Kidney epithelial cell (primary cell): ENCODE results near the gene ANKRD18B. TPM values are rescaled to one million over a fixed set of nuclear protein-coding genes. Genes with fewer than 3 reads are reported as not detected.
"Not testable (repeated sequence)": the region's sequence is repeated elsewhere in the genome, so short reads cannot be mapped to it uniquely, and the experiment has no call there.

ENCODE experiments used
- DNase-seq: peaks from one replicate; pipeline ENCODE4 v3.0.0-alpha.2; 2010; ENCODE audit warnings: low read depth
- H3K27me3 ChIP-seq: 2 replicates; pipeline ENCODE4 v1.6.0; 2011; ENCODE audit warnings: low read length; ENCODE audit not compliant: control insufficient read depth, insufficient read depth
- H3K36me3 ChIP-seq: 2 replicates; pipeline ENCODE4 v1.5.1; 2011; ENCODE audit warnings: low read length; ENCODE audit not compliant: control insufficient read depth, insufficient read depth
- H3K4me3 ChIP-seq: 2 replicates; pipeline ENCODE4 v1.5.1; 2011; ENCODE audit warnings: low read depth, mild to moderate bottlenecking, control low read depth, low read length
- total RNA-seq: library from RNA; depleted of rRNA; stranded (reverse); fragments of >200 nt; gene quantifications from 2 replicates; pipeline ENCODE4 v1.2.3, GENCODE V29; 2015

ANKRD18B gene
- total RNA-seq, 1 donor from 2014 or later: 3.8 TPM

DNA sequence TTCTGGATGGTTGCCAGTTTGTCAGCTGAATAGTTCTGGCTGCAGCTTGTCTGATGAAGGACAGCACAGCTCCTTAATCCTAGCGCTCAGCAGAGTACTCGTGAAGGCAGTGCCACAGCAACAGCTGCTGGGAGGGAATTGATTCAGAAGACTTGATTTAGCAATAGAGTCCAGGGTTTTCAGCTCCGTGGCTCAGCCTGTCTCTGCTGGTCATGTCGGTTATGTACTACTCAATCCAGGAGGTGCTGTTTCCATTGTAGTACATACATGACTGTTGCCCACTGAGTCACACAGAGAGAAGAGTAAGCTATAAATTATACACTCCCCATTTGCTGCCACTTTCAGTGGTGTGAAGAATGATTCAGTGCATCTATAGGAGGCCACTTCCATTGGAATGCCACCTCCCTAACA lies 28.3 kb downstream of the ANKRD18B start:
- H3K27me3 ChIP-seq, H3K36me3 ChIP-seq, DNase-seq, H3K4me3 ChIP-seq: not testable (repeated sequence)

DNA sequence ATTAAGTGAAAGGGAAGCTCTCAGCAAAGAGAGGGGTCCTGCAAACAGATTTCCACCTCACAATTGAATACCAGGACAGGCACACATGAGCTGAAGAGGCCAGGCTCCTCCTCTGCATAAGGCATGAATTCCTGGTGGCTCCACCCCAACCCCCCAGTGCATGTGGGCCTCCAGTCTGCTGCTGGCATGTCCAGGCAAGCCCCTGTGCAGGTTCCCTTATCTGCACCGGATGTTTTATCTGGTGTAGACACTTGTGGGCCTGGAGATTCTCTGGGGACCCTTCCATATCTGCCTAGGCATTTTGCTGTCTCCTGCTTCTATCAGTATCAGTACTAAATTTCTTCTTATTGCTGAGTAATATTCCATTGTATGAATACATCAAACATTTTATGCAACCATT lies 36.2 kb downstream of the ANKRD18B start:
- not testable (repeated sequence) for H3K36me3 ChIP-seq, H3K4me3 ChIP-seq, H3K27me3 ChIP-seq, DNase-seq

DNA sequence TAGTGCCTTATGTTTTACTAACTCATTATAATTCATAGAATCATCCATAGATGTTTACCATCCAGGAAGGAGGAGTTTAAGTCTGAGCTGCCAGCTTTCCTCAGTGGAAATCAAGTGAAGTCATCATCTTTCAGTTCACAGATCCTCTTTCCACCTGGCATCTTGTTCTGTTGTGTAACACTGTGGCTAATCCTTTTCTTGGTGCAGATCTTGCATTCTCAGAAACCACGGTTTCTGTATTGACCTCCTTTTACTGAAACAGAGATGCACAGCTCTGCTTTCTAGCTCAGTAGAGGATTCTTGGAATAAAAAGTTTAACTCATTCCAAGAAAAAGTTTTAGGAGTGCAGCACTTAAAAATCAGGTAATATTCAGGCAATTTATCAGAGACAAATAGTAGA lies 38.1 kb downstream of the ANKRD18B start:
- not testable (repeated sequence) for H3K4me3 ChIP-seq, DNase-seq, H3K27me3 ChIP-seq, H3K36me3 ChIP-seq

DNA sequence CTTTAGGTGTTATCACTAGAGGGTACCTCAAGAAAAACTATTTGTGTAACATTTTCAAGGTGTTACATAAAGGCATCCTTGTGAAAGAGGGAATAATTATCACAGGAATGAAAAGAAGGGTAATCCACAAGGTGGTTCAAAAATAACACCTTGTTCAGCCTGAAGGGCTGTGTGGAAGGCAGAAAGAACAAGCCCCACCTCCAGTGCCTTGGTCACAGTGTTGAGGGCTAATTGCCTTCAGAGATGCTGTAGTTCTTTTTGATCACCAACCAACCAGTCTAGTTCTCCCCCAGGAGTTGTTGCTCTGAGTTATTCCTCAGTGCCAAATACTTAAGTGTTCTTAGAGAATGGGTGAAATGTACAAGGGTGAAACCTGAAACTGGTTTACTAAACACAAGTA lies 43.7 kb downstream of the ANKRD18B start:
- H3K36me3 ChIP-seq, DNase-seq, H3K27me3 ChIP-seq, H3K4me3 ChIP-seq: not testable (repeated sequence)

DNA sequence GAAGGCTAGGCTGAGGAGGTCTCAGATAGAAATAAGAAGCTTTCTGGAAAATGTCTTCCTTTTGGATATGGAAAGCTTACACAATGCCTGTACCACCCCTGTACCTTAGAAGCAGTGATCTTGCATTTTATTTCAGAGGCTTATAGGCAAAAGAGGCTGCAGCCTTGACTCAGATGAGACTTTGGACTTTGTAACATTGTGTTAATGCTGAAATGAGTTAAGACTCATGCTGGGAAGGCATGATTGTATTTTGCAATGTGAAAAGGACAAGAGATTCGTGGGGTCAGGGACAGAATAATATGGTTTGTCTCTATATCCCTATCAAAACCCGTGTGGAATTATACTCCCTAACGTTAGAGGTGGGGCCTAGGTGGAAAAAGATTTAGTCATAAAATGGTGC lies 53.7 kb downstream of the ANKRD18B start:
- H3K4me3 ChIP-seq, DNase-seq, H3K27me3 ChIP-seq, H3K36me3 ChIP-seq: not testable (repeated sequence)

DNA sequence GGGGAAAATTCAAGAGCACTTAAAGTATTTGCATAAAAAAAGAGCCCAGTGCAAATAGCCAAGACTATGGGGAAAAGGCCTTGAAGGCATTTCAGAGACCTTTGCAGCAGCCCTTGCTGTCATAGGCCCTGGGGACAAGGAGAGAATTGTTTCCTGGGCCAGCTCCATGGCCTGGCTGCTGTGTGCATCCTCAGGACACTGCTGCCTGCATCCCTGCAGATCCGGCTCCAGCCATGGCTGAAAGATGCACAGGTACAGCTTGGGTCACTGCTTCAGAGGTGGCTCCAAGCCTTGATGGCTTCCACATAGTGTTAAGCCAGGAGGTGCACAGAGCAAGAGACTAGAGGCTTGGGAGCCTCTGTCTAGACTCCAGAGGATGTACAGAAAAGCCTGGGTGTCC lies 55.9 kb downstream of the ANKRD18B start:
- not testable (repeated sequence) for H3K27me3 ChIP-seq

DNA sequence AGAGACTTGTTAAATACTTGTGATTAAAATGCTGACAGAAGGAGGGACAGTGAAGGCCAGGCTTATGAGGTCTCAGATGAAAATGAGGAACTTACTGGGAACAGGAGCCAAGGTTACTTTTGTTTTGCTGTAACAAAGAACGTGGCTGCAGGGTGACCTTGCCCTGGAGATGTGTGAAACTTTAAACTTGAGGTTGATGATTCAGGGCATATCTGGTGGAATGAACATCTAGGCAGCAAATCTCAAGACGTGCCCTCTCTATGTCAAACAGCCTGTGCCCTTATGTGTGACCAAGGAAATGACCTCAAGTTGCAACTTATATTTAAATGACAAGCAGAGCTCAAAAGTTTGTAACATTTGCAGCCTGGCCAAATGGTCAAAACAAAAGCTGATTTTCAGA lies 58.6 kb downstream of the ANKRD18B start:
- not testable (repeated sequence) for H3K36me3 ChIP-seq, DNase-seq, H3K4me3 ChIP-seq, H3K27me3 ChIP-seq

More for the DNA sequence above, 55.9 kb downstream of the ANKRD18B start:
- DNase-seq, H3K36me3 ChIP-seq, H3K4me3 ChIP-seq: not testable (repeated sequence)

DNA sequence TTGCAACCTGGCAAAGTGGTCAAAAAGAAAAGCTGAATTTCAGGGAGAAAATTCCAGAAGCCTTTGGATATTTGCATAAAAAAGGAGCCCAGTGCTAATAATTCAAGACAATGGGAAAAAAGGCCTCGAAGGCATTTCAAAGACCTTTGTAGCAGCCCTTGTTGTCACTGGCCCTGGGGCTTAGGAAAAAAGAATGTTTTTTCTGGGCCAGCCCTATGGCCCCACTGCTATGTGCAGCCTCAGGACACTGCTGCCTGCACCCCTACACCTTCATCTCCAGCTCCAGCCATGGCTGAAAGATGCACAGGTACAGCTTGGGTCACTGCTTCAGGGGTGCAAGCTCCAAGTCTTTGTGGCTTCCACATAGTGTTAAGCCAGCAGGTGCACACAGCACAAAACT lies 62.1 kb downstream of the ANKRD18B start:
- not testable (repeated sequence) for H3K27me3 ChIP-seq, H3K4me3 ChIP-seq, H3K36me3 ChIP-seq, DNase-seq

DNA sequence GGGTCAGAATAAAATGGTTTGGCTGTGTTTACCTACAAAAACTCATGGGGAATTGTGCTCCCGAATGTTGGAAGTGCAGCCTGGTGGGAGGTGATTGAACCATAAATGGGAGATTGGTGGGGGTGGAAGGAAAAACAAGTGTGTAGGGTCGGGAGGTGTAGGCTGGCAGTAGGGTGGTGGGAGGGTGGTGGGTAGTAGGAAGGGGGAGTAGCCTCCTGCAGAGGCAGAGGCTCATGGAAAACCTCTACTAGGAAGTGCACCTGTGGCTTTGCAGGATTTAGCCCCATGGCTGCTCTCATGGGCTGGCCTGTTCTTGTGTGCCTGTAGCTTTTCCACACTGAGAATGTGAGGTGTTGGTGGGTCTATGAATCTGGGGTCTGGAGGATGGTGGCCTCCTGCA lies 63.7 kb downstream of the ANKRD18B start:
- H3K27me3 ChIP-seq, DNase-seq, H3K36me3 ChIP-seq: not testable (repeated sequence)

DNA sequence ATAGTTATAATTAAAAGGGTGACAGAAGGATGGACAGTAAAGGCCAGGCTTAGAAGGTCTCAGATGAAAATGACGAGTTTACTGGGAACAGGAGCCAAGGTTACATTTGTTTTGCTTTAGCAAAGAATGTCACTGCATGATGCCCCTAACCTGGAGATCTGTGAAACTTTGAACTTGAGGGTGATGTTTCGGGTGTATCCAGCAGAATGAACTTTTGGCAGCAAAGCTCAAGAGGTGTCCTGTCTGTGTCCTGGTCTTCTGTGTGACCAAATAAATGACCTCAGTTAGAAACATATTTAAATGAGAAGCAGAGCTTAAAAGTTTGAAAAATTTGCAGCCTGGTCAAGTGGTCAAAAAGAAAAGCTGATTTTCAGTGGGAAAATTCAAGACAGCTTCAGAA lies 64.8 kb downstream of the ANKRD18B start:
- H3K4me3 ChIP-seq, H3K36me3 ChIP-seq, H3K27me3 ChIP-seq, DNase-seq: not testable (repeated sequence)

More for the DNA sequence above, 63.7 kb downstream of the ANKRD18B start:
- not testable (repeated sequence) for H3K4me3 ChIP-seq

DNA sequence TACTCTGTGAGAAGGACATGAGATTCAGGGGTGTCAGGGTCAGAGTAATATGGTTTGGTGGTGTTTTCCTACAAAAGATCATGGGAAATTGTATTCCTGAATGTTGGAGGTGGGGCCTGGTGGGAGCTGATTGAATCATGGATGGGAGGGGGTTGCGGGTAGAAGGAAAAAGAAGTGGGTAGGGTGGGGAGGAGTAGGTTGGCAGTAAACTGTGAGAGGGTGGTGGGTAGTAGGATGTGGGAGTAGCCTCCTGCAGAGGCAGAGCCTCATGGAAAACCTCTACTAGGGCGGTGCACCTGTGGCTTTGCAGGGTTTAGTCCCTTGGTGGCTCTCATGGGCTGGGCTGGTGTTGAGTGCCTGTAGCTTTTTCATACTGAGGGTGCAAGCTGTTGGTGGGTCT lies 66.8 kb downstream of the ANKRD18B start:
- DNase-seq, H3K27me3 ChIP-seq, H3K4me3 ChIP-seq, H3K36me3 ChIP-seq: not testable (repeated sequence)

DNA sequence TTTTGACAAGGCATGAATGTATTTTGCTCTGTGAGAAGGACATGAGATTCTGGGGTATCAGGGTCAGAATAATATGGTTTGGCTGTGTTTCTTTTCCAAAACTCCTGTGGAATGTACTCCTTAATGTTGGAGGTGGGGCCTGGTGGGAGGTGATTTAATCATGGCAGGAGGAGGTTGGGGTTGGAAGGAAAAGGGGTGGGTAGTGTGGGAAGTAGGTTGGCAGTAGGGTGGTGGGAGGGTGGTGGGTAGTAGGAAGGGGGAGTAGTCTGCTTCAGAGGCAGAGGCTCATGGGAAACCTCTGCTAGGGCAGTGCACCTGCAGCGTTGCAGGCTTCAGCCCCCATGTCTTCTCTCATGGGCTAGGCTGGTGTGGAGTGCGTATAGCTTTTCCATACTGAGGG lies 72.9 kb downstream of the ANKRD18B start:
- not testable (repeated sequence) for H3K36me3 ChIP-seq, DNase-seq, H3K27me3 ChIP-seq, H3K4me3 ChIP-seq

DNA sequence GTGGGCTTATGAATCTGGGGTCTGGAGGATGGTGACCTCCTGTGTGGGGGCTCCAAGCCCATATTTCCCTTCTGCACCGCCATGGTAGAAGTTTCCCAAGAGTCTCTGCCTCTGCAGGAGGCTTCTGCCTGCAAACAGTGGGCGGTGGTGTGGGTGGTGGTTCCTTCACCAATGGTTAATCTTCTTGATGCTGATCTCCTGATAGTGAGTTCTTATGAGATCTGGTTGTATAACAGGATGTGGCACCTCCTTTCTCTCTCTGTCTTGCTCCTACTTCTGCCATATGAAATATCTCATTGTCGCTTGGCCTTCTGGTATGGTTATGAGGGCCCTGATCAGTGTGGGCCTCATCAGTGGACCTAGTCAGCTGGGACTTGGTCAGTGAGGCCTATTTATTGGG lies 73.3 kb downstream of the ANKRD18B start:
- H3K4me3 ChIP-seq, H3K27me3 ChIP-seq, H3K36me3 ChIP-seq, DNase-seq: not testable (repeated sequence)

DNA sequence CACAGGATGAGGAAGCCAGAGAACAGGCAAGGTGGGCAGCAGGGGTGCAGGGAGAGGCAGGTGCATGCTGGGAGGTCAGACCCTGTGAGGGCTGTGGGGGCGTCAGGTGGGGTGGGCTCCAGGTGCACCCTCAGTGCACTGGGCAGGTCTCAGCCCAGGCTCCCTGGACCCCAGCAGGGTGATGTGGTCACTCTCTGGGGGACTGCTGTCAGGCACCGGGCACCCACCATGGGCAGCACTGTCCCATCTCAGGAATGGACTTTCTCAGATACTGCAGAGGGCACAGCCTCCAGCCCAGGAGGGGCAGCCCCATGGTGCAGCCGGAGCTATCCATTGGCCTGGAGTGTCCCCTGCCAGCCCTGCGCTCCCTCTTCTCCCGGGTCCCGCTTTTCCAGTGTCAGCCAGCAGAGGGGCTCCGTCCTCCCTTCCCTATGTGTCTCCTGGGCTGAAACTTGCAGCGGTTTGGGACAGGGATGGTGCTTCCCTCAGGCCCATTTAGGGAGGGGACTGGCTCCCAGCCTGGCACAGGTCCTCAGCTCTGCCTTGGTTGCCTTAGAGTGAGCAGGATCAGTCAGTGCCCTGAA lies 74.8 kb downstream of the ANKRD18B start:
- not testable (repeated sequence) for H3K36me3 ChIP-seq, DNase-seq, H3K27me3 ChIP-seq, H3K4me3 ChIP-seq

DNA sequence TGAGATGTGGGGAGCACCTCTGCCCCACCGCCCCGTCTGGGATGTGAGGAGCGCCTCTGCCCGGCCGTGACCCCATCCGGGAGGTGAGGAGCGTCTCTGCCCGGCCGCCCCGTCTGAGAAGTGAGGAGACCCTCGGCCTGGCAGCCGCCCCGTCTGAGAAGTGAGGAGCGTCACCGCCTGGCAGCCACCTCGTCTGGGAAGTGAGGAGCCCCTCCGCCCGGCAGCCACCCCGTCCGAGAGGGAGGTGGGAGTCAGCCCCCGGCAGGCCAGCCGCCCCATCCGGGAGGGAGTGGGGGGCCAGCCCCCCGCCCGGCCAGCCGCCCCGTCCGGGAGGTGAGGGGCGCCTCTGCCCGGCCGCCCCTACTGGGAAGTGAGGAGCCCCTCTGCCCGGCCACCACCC lies 76.9 kb downstream of the ANKRD18B start:
- not testable (repeated sequence) for H3K4me3 ChIP-seq, DNase-seq, H3K27me3 ChIP-seq, H3K36me3 ChIP-seq
